NCI-H774 (cell line): ENCODE data around the gene TLCD4.
"Not testable (repeated sequence)": the region's sequence is repeated elsewhere in the genome, so short reads cannot be mapped to it uniquely, and the experiment has no call there.

Source experiments
- DNase-seq: peaks from one replicate; lab custom pipeline; 2025; lab: John Stamatoyannopoulos, UW

Gene TLCD4

DNA sequence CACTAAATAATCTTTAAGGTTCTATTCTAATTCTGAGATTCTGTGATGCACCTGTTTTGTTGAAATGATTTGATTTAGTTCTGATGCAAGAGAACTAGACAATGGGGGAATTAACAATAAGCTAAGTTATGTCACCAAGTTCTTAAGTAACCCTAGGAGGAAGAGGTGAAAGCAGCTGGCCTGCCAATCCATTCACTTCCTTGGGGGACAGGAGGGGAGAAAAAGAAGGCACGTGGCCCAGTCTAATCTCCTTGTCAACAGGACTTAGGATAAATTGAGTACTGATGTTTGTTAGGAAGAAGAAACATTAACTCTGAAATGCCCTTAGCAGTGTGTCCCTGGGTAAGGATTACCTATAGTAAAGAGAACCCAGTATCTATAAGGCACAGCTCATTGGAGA is 36.9 kb downstream of the TLCD4 start:
- DNase-seq, result no peak

DNA sequence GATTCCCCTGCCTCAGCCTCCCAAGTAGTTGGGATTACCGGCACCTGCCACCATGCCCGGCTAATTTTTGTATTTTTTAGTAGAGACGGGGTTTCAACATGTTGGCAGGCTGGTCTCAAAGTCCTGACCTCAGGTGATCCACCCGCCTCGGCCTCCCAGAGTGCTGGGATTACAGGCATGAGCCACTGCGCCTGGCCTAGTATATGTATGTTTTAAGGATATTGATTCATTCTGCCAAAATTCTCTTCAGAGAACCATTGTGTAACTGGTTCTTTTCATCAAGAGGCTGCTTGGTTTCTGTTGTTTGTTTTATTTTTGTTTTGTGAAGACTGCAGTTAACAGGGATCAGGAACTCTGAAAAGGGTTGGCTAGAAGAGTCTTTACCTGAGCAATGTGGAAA is 48.4 kb downstream of the TLCD4 start:
- not testable (repeated sequence) for DNase-seq
